Esophagus squamous epithelium (tissue), 4 donors: Measurements from ENCODE around the gene KPTN.

Source experiments
- POLR2A ChIP-seq, 4 donors: fragments of 450-650 bp; IDR thresholded peaks; one replicate each; pipeline ENCODE4 v1.6.1; 2017; ENCODE audit warnings: antibody characterized with exemption in 4 of 4, mild to moderate bottlenecking in 4 of 4, moderate library complexity in 3 of 4
- TF ChIP-seq, protein P1 (sequence below), 6 experiments: fragments of 450-650 bp in 4 of 6; fragments of 200-600 bp in 2 of 6; sonication (generic) in 2 of 6; IDR thresholded peaks; one replicate each; pipeline ENCODE4 v1.5.1; 2016 to 2019; ENCODE audit warnings: antibody characterized with exemption in 6 of 6, mild to moderate bottlenecking in 4 of 6, moderate library complexity in 4 of 6

GRCh38 chr19:47518139-47518538 is 34.1 kb upstream of the KPTN start:
- TF ChIP-seq, protein P1, sequence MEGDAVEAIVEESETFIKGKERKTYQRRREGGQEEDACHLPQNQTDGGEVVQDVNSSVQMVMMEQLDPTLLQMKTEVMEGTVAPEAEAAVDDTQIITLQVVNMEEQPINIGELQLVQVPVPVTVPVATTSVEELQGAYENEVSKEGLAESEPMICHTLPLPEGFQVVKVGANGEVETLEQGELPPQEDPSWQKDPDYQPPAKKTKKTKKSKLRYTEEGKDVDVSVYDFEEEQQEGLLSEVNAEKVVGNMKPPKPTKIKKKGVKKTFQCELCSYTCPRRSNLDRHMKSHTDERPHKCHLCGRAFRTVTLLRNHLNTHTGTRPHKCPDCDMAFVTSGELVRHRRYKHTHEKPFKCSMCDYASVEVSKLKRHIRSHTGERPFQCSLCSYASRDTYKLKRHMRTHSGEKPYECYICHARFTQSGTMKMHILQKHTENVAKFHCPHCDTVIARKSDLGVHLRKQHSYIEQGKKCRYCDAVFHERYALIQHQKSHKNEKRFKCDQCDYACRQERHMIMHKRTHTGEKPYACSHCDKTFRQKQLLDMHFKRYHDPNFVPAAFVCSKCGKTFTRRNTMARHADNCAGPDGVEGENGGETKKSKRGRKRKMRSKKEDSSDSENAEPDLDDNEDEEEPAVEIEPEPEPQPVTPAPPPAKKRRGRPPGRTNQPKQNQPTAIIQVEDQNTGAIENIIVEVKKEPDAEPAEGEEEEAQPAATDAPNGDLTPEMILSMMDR (IDR thresholded peaks at IDR 0.05) = no peak
- TF ChIP-seq POLR2A (IDR thresholded peaks at IDR 0.05) = no peak
